ENCODE measurements around the gene HES4. TPM values are rescaled to one million over a fixed set of nuclear protein-coding genes. Genes with fewer than 3 reads are reported as not detected.
"Not testable (repeated sequence)": the region's sequence is repeated elsewhere in the genome, so short reads cannot be mapped to it uniquely, and the experiment has no call there.

Gene HES4
- total and polyA plus RNA-seq, 7 donors, result 1.2 to 65.1 (median 25.0) TPM

- 59 to 71% methylated on average over 24 of the region's 24 CpGs for WGBS, 2 donors
- Histone ChIP-seq H3K36me3 (no peaks in the 10 kb centered on the region), H3K4me3 (no peak overlapping the region), H3K27me3 (peaks cover 0 to 17% (median 5%) of the 10 kb centered on the region in 3 donors), H3K4me1 (peaks cover 0 to 41% (median 31%) of the 10 kb centered on the region in 4 donors), H3K9me3 (peaks cover 0 to 4% (median 2%) of the 10 kb centered on the region in 4 donors), H3K27ac (no peak overlapping the region)
- intact Hi-C loops (cut with DNase I), result no loop called here
- no peak for TF ChIP-seq POLR2A (IDR thresholded peaks at IDR 0.05)
- no peak for TF ChIP-seq EP300 (IDR thresholded peaks at IDR 0.05)
- TF ChIP-seq CTCF (IDR thresholded peaks at IDR 0.05), result no peak
- TF ChIP-seq POLR2AphosphoS5 (IDR thresholded peaks at IDR 0.05), result no peak
- peak; percentile 64 for DNase-seq
Observed at GRCh38 chr1:996851-997712, 2.8 kb downstream of the HES4 start.

- intact Hi-C loops (cut with DNase I), result no loop called here
- TF ChIP-seq EP300 (IDR thresholded peaks at IDR 0.05) (no peak), POLR2AphosphoS5 (IDR thresholded peaks at IDR 0.05) (no peak), CTCF (IDR thresholded peaks at IDR 0.05) (no peak), POLR2A (IDR thresholded peaks at IDR 0.05) (no peak)
- Histone ChIP-seq H3K4me1 (peaks cover 0 to 30% (median 22%) of the 10 kb centered on the region in 4 donors), H3K4me3 (no peak overlapping the region), H3K9me3 (peaks cover 0 to 5% (median 3%) of the 10 kb centered on the region in 4 donors), H3K36me3 (no peaks in the 10 kb centered on the region), H3K27ac (no peak overlapping the region), H3K27me3 (peaks cover 0 to 17% (median 5%) of the 10 kb centered on the region in 3 donors)
- peak; percentile 63 for DNase-seq
- WGBS, 2 donors, result 24 to 32% methylated on average over 30 of the region's 30 CpGs
Observed at GRCh38 chr1:995665-996633, 3.9 kb downstream of the HES4 start.

- H3K27ac ChIP-seq; H3K36me3 ChIP-seq; H3K4me3 ChIP-seq; DNase-seq; H3K9me3 ChIP-seq; intact Hi-C loops (cut with DNase I): not testable (repeated sequence)
- Histone ChIP-seq H3K27me3 (peaks cover 0 to 17% (median 3%) of the 10 kb centered on the region in 3 donors), H3K4me1 (peaks cover 0 to 20% (median 15%) of the 10 kb centered on the region in 4 donors)
- 78 to 84% methylated on average over 6 of the region's 6 CpGs for WGBS, 2 donors
Observed at GRCh38 chr1:994546-994945, 5.4 kb downstream of the HES4 start.

GRCh38 chr1:993379-993995, 6.4 kb downstream of the HES4 start:
- H3K27me3 ChIP-seq, result peaks cover 0 to 9% (median 0%) of the 10 kb centered on the region in 3 donors

More at GRCh38 chr1:993379-993995, 6.4 kb downstream of the HES4 start:
- TF ChIP-seq CTCF (IDR thresholded peaks at IDR 0.05), result no peak
- TF ChIP-seq POLR2A (IDR thresholded peaks at IDR 0.05), result no peak
- no peak for TF ChIP-seq POLR2AphosphoS5 (IDR thresholded peaks at IDR 0.05)
- TF ChIP-seq EP300 (IDR thresholded peaks at IDR 0.05), result no peak
- 77 to 83% methylated on average over 15 of the region's 15 CpGs for WGBS, 2 donors
- peaks cover 0 to 5% (median 3%) of the 10 kb centered on the region in 4 donors for H3K9me3 ChIP-seq
- no peaks in the 10 kb centered on the region for H3K36me3 ChIP-seq
- no peak overlapping the region for H3K27ac ChIP-seq
- peaks cover 0 to 10% (median 6%) of the 10 kb centered on the region in 4 donors for H3K4me1 ChIP-seq
- no peak for DNase-seq
- intact Hi-C loops (cut with DNase I), result no loop called here
- H3K4me3 ChIP-seq, result no peak overlapping the region
